K562 (cell line): ENCODE results near the gene PRELID3B. TPM values are rescaled to one million over a fixed set of nuclear protein-coding genes. Genes with fewer than 3 reads are reported as not detected.

Experiments
- ARID1B ChIP-seq: fragments of 450-650 bp; IDR thresholded peaks from 2 replicates; pipeline ENCODE4 v1.6.1; 2016; ENCODE audit warnings: antibody characterized with exemption, mild to moderate bottlenecking, inconsistent platforms
- ARID4B ChIP-seq: sonication (generic); formaldehyde crosslinking; IDR thresholded peaks from 2 replicates; pipeline ENCODE4 v1.8.0; 2022; ENCODE audit warnings: mild to moderate bottlenecking, missing genetic modification reagents
- ATF7 ChIP-seq: fragments of 450-650 bp; IDR thresholded peaks from 2 replicates; pipeline ENCODE4 v1.7.1; 2014; ENCODE audit warnings: mild to moderate bottlenecking, moderate library complexity
- CAMTA2 ChIP-seq: fragments of 250-450 bp; sonication (Bioruptor Pico); conservative IDR thresholded peaks from 2 replicates; pipeline ENCODE4 v1.5.1; 2022
- CHD4 ChIP-seq: fragments of 200-600 bp; sonication (generic); IDR thresholded peaks from 3 replicates; pipeline ENCODE4 v1.6.1; 2012; ENCODE audit warnings: low read depth, mild to moderate bottlenecking, mixed read lengths, low read length, inconsistent platforms; ENCODE audit not compliant: insufficient read depth, insufficient replicate concordance, poor library complexity, severe bottlenecking
- RAD21 ChIP-seq, 2 experiments: fragments of 250-450 bp in 1 of 2; fragments of 450-650 bp in 1 of 2; sonication (Bioruptor Pico) in 1 of 2; formaldehyde crosslinking in 1 of 2; IDR thresholded peaks in 1 of 2; conservative IDR thresholded peaks in 1 of 2; 2 replicates each; pipeline versions ENCODE4 v1.4.0 to v1.8.0; 2020 to 2022; ENCODE audit warnings: mild to moderate bottlenecking in 2 of 2, moderate library complexity in 1 of 2
- RBM39 ChIP-seq: fragments of 200-400 bp; formaldehyde crosslinking; optimal IDR thresholded peaks from 2 replicates; pipeline ENCODE3; 2018; ENCODE audit warnings: low read depth, low read length
- SMARCA4 ChIP-seq: fragments of 450-650 bp; IDR thresholded peaks from 2 replicates; pipeline ENCODE4 v1.6.1; 2016
- SRF ChIP-seq, 2 experiments: fragments of 250-450, 450-650 bp in 1 of 2; sonication (Bioruptor Pico) in 1 of 2; sonication (generic) in 1 of 2; formaldehyde crosslinking; IDR thresholded peaks; 2 replicates each; pipeline versions ENCODE4 v1.5.0 to v1.5.1; 2020 to 2022; ENCODE audit warnings: mild to moderate bottlenecking in 1 of 2, missing genetic modification reagents in 1 of 2
- STAG1 ChIP-seq: sonication (generic); formaldehyde crosslinking; IDR thresholded peaks from 2 replicates; pipeline ENCODE4 v1.5.0; 2020; ENCODE audit warnings: missing genetic modification reagents, borderline replicate concordance
- U2AF2 ChIP-seq: fragments of 200-400 bp; formaldehyde crosslinking; optimal IDR thresholded peaks from 2 replicates; pipeline ENCODE3; 2017; ENCODE audit warnings: low read depth, mild to moderate bottlenecking, low read length
- WHSC1 ChIP-seq: IDR thresholded peaks from one replicate; pipeline ENCODE4 v1.6.1; 2012; ENCODE audit warnings: low read length, control low read depth, inconsistent platforms
- YY1 ChIP-seq, 3 experiments: IDR thresholded peaks; 2 replicates each; pipeline ENCODE4 v1.6.1; 2011; ENCODE audit warnings: low read length in 2 of 3, mild to moderate bottlenecking in 2 of 3, moderate library complexity in 2 of 3, borderline replicate concordance in 1 of 3, control low read depth in 1 of 3, low read depth in 1 of 3; ENCODE audit not compliant: insufficient read depth in 3 of 3, insufficient replicate concordance in 2 of 3, control insufficient read depth in 1 of 3, insufficient read length in 1 of 3; ENCODE audit errors: extremely low read depth in 1 of 3
- ZBTB17 ChIP-seq: fragments of 450-650 bp; formaldehyde crosslinking; IDR thresholded peaks from 2 replicates; pipeline ENCODE4 v1.4.0; 2020; ENCODE audit warnings: mild to moderate bottlenecking
- ZNF121 ChIP-seq: sonication (generic); formaldehyde crosslinking; conservative IDR thresholded peaks from 2 replicates; pipeline ENCODE4 v1.8.0; 2022; ENCODE audit warnings: missing genetic modification reagents
- ZNF3 ChIP-seq: fragments of 250-450 bp; sonication (Bioruptor Pico); IDR thresholded peaks from 2 replicates; pipeline ENCODE4 v1.5.0; 2021; ENCODE audit warnings: mild to moderate bottlenecking, moderate library complexity
- ZNF408 ChIP-seq: fragments of 250-450 bp; sonication (Bioruptor Pico); IDR thresholded peaks from 2 replicates; pipeline ENCODE4 v1.4.0; 2020; ENCODE audit warnings: low read depth, mild to moderate bottlenecking, moderate library complexity
- ZNF77 ChIP-seq: fragments of 250-450 bp; sonication (Bioruptor Pico); IDR thresholded peaks from 2 replicates; pipeline ENCODE4 v1.5.0; 2020
- polyA plus RNA-seq, 8 experiments: library from polyadenylated mRNA; depleted of rRNA in 4 of 8; stranded (reverse) in 5 of 8; unstranded in 3 of 8; fragments of >200 nt; fragmentation: Nextera tagmentation in 2 of 8; fragmentation: Illumina TruSeq in 1 of 8; extraction: Ambion mirVana in 2 of 8; extraction: Trizol in 1 of 8; gene quantifications; 2 replicates each; pipeline versions ENCODE4 v1.2.1 to v1.2.3, GENCODE V29; 2011 to 2014; ENCODE audit warnings: inconsistent platforms in 1 of 8, missing spikeins in 1 of 8
- total RNA-seq, 7 experiments: library from RNA; depleted of rRNA in 6 of 7; stranded (reverse); fragments of >200 nt in 6 of 7; fragmentation: Illumina TruSeq in 2 of 7; extraction: Trizol in 2 of 7; gene quantifications; 2 replicates each; pipeline versions ENCODE4 v1.2.1 to v1.2.3, GENCODE V29; 2011 to 2021; ENCODE audit warnings: low replicate concordance in 1 of 7
- TF ChIP-seq, protein P1 (sequence below): sonication (generic); formaldehyde crosslinking; IDR thresholded peaks from 2 replicates; pipeline ENCODE4 v1.8.0; 2023; ENCODE audit warnings: missing genetic modification reagents, mild to moderate bottlenecking, borderline replicate concordance

The PRELID3B gene
- total and polyA plus RNA-seq, 9 of the 15 experiments (the other 6 are each of a cell fraction or from before 2014, with no cell fraction given) = 77.0 to 186 (median 101) TPM

DNA sequence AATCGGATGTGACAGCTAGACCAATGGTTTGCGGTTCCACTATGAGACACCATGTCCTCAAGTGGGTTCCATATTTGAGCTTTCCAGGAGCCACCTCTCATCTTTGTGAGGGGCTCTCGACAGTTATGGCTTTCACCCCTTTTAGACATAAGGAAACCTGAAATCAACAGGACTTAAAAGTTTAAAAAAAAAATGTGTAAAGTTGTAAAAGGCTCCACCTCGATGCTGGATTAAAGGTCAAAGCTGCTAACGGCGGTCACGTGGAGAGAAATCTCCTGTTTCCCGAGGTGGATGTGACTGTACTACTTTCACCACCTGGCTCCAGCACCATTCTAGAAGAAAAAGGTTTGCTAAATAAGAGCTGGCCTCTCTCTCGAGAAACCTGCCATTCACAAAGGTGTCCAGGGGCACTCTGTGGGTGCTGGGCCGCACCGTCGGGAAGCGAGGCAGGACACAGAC, 11.0 kb downstream of the PRELID3B start (continued):
- TF ChIP-seq U2AF2 = no peak
- no peak for TF ChIP-seq WHSC1
- no peak for TF ChIP-seq CHD4
- no peak for TF ChIP-seq SMARCA4
- TF ChIP-seq YY1 (IDR thresholded peaks at IDR 0.05; ENCODE audit: borderline replicate concordance in 1 of 3, control insufficient read depth in 1 of 3, extremely low read depth in 1 of 3, insufficient read depth in 3 of 3, insufficient read length in 1 of 3, insufficient replicate concordance in 2 of 3, low read depth in 1 of 3, low read length in 2 of 3) = peak in 1 of 3 experiments; percentile 59
- TF ChIP-seq SRF (CRISPR knock-in tag; IDR thresholded peaks at IDR 0.05) = 0 out of 4 replicates have a peak, but pooled peaks of 1 of the 2 experiments have one; percentile 74
- TF ChIP-seq ATF7 = no peak
- TF ChIP-seq ZNF408 (CRISPR knock-in tag) = no peak
- 0 out of 4 replicates have a peak, but pooled peaks of 1 of the 2 experiments have one; percentile 3 for TF ChIP-seq RAD21 (CRISPR knock-in tag; conservative IDR thresholded peaks at IDR 0.05 in 1 of 2, IDR thresholded peaks at IDR 0.05 in 1 of 2)
- no peak for TF ChIP-seq ZNF121 (CRISPR knock-in tag)
- TF ChIP-seq ARID4B (CRISPR knock-in tag) = no peak
- no peak for TF ChIP-seq ZBTB17 (CRISPR knock-in tag)
- TF ChIP-seq ARID1B = no peak
- 0 out of 2 replicates have a peak, but pooled peaks have one; percentile 81 for TF ChIP-seq ZNF77
- TF ChIP-seq CAMTA2 = 0 out of 2 replicates have a peak, but pooled peaks have one; percentile 30
- TF ChIP-seq, protein P1, sequence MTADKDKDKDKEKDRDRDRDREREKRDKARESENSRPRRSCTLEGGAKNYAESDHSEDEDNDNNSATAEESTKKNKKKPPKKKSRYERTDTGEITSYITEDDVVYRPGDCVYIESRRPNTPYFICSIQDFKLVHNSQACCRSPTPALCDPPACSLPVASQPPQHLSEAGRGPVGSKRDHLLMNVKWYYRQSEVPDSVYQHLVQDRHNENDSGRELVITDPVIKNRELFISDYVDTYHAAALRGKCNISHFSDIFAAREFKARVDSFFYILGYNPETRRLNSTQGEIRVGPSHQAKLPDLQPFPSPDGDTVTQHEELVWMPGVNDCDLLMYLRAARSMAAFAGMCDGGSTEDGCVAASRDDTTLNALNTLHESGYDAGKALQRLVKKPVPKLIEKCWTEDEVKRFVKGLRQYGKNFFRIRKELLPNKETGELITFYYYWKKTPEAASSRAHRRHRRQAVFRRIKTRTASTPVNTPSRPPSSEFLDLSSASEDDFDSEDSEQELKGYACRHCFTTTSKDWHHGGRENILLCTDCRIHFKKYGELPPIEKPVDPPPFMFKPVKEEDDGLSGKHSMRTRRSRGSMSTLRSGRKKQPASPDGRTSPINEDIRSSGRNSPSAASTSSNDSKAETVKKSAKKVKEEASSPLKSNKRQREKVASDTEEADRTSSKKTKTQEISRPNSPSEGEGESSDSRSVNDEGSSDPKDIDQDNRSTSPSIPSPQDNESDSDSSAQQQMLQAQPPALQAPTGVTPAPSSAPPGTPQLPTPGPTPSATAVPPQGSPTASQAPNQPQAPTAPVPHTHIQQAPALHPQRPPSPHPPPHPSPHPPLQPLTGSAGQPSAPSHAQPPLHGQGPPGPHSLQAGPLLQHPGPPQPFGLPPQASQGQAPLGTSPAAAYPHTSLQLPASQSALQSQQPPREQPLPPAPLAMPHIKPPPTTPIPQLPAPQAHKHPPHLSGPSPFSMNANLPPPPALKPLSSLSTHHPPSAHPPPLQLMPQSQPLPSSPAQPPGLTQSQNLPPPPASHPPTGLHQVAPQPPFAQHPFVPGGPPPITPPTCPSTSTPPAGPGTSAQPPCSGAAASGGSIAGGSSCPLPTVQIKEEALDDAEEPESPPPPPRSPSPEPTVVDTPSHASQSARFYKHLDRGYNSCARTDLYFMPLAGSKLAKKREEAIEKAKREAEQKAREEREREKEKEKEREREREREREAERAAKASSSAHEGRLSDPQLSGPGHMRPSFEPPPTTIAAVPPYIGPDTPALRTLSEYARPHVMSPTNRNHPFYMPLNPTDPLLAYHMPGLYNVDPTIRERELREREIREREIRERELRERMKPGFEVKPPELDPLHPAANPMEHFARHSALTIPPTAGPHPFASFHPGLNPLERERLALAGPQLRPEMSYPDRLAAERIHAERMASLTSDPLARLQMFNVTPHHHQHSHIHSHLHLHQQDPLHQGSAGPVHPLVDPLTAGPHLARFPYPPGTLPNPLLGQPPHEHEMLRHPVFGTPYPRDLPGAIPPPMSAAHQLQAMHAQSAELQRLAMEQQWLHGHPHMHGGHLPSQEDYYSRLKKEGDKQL = no peak
- no peak for TF ChIP-seq ZNF3 (CRISPR knock-in tag)
- no peak for TF ChIP-seq STAG1 (CRISPR knock-in tag)
- TF ChIP-seq RBM39 = no peak
